Central memory CD4-positive, alpha-beta T cell (primary cell): ENCODE results near the gene RAD51B.

ENCODE experiments used
- DNase-seq: peaks from one replicate; pipeline ENCODE4 v3.0.0; 2022

Gene RAD51B

DNA sequence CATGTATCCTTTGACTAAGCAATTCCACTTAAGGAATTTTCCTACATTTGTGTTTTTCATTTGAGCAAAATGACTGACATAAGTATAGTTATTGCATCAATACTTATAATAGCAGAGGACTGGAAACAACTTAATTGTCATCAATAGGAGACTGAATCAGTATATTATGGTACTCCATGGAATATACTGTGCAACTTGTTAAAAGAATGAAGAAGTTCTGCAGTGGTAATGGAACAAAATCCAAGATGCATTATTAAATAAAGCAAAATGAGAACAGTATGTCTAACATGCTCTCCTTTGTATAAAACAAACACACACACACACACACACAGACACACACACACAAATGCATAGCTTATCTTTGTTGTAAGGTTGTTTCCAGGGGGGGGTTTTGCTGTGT is 303.1 kb downstream of the RAD51B start:
- no peak for DNase-seq

GRCh38 chr14:68124050-68124449 is 304.5 kb downstream of the RAD51B start:
- no peak for DNase-seq

DNA sequence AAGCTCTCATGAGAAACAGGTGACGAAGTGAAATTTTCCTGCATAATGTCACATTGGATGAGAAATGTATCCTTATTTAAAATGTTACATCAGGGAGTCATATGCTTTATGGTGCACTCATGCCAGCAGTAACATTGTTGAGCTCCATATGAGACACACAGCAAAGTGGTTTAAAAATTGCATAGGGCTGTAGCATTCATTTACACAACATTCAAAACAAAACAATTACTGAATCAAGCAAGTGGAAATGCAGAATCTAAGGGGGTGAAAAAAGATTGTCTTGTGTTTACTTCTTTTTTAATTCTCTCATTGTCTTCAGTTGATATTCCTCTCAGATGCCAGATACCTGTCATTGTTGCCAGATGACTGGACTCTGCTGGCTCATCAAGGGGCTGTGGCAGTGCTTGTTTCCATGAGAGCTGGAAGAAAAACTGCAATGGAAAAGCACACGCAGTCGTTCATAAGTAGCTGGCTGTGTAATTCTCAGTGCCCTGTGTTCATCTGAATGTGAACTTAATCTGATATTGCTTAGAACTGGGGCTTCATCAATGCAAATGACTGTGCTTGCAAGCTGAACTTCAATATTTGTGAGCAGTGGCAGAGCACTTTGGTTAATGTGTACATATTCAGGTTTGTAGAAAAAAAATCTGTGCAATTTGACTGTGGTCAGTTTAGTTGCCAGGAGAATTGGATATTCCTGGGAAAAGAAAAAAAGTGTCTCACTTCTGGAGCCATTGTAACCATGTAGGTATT is 305.6 kb downstream of the RAD51B start:
- no peak for DNase-seq

- DNase-seq = no peak
These were observed 307.6 kb downstream of the RAD51B start for GRCh38 chr14:68127166-68127565.

- no peak for DNase-seq
These were observed 312.3 kb downstream of the RAD51B start for GRCh38 chr14:68131907-68132306.

- DNase-seq = no peak
These were observed 313.1 kb downstream of the RAD51B start for GRCh38 chr14:68132563-68133121.

DNA sequence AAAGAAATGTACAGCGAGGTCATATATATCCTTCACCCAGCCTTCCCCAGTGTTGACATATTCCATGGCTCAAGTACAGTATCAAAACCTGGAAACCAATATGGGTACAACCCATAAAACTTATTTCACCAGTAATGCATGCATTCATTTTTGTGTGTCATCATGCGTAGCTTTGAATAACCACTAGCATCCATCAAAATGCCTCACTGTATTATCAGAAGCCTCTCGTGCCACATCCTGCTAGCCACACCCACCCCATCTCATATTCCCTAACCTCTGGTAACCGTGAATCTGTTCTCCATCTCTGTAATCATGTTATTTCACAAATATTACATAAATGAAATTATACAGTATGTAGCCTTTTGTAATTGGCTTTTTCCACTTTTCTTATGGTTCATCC is 314.3 kb downstream of the RAD51B start:
- no peak for DNase-seq

DNA sequence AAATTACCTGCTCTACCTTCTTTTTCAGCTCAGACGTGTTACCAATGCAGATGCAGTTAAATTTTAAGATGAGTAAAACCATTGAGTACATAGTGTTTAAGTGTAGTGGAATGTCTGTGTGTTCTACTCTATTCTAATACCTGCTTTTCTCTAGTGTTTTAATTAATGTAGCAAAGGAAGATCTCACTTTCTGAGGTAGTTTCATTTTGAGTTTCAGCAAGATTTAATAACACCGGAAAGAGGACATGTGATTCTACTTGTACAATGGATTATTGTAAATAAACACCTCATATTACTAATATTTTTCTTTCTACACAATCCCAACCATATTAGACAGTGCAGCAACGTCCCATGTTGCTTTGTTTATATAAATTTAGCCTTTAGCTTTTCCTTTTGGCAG is 315.4 kb downstream of the RAD51B start:
- no peak for DNase-seq

- DNase-seq = no peak
These were observed 316.0 kb downstream of the RAD51B start for GRCh38 chr14:68135566-68135965.

- DNase-seq = no peak
These were observed 318.4 kb downstream of the RAD51B start for GRCh38 chr14:68137704-68138619.

DNA sequence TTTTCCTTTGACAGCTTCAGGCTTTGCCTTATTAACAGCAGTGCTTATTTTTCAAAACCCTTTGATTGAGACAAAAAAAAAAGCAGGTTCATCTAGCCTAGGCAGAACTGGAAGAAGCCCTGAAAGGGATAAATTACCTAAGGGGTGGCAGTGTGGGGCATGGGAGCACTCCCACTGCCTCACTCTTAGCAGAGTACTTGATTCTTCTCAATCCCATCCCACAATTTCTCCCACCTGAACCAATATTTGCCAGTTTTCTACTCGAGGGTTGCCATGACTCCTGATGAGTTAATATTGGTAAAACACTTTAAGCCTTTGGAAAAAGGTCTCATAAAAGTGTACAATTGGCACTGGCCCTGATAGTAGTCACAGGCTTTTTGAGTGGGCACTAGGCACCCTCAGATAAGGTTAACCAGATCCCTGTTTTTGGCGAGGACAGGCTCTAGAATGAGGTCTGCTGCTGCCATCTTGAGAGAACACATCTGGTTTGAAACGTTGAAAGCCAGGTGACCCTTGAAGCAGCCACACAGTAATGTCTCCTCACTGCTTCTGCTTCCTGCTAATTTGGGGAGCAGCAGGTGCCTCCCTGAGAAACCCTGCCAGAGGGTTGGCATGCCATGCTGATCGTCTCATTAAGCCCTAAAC is 320.0 kb downstream of the RAD51B start:
- DNase-seq = no peak

DNA sequence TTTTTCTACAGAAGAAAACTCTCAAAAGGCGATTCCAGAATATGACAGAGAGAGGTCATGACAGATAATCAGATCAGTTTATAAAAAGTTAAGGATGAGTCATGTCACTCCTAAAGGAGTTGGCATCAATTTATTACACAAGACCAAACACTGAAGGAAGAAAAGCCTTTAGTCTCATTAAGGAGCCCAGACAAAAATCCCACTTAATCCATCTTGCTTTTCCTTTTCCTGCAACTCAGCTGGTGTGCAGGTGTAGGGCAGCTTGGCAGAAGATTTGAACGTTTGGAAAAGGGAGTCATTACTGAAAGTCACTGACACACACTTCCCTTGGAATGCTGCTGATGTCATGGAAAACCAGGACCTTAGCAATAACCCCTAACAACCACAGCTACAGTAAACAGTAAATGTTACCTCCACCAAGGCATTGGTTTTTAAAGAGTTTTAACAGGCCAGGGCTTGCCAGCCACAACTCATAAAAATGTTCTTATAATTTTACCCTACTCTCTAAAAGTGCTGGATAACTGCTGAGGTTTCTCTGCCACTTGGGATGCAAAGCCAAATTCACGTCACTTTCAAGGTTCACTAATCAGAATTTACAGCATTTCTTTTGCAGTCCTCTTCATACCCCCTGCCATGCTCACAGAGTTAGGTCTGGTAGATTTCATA is 320.6 kb downstream of the RAD51B start:
- no peak for DNase-seq

- no peak for DNase-seq
These were observed 321.2 kb downstream of the RAD51B start for GRCh38 chr14:68140806-68141205.

- DNase-seq = no peak
These were observed 321.9 kb downstream of the RAD51B start for GRCh38 chr14:68141281-68142088.

DNA sequence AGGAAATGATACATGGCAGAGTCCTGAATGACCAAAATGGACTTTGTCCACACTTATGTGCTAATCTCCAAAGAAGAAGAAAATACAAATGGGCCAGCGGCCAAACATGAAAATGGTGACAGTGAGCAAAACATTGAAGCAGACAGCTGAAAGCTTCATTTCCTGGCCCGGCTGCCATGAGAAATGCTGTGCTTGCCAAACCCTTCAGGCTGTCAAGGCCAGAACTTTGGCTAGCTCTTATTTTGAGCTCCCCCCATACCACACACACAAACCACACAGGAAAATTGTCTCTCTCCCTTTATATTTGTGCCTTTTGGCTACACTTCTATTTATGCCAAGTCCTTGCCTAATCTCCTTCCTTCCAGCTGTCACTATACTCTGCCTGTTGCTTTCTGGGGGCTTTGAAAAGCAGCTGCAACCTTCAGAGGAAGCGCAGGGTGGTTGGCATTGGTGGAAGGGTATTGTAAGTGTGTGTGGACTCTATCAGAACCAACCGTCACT is 323.8 kb downstream of the RAD51B start:
- no peak for DNase-seq

- DNase-seq = no peak
These were observed 324.6 kb downstream of the RAD51B start for GRCh38 chr14:68144051-68144681.

DNA sequence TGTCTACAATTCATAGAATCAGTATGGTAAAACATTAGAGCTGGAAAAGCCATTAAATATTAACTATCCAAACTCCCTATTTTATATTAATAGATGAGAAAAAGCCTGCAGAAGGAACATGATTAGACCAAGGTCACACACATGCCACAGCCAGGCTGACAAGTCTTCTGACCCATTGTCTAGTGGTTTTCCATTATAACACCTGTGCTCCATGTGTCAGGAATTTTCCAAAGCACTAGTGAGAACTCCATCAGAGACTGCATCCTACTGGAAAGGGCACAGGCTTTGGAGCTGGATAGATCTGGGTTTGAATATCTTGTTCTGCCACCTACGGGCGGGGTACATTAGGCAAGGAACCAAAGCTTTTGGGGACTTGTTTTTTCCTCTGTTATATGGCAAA is 325.5 kb downstream of the RAD51B start:
- DNase-seq = no peak

DNA sequence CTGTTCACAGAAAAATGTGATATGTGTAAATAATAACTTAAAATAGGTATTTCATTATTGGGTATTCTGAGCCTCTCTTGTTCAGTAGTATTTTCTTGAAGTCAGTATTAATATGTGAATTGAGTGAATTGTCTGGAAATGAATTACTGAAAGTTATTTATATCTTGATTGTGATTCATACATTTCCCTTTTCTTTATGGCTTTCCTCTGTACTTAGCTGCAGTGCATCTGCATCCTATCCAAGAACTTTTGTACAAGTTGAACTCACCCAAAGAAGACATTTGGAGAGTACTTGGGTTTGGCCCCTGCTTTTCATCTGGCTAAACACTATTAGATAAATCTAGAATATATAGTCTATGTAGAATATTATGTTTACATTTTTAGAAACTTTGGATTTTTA is 326.0 kb downstream of the RAD51B start:
- DNase-seq = no peak

- DNase-seq = no peak
These were observed 327.2 kb downstream of the RAD51B start for GRCh38 chr14:68146818-68147217.

DNA sequence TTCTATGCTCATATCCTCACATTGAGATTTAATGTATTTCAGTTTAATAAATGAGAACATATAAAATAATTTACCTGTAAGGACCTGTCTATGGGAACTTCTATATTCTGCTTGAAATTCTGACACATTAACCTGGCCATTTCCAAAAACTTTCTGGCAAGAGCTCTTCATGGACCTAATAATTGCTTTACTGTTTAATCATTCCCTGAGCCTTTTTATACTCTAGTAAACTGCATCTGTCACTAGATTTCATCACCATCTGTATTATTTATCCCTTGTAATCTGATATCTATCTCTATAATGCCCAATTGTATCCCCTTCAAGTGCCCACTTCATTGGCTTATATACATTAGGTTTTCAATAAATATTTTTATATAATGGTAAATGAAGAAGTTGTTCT is 327.7 kb downstream of the RAD51B start:
- DNase-seq = no peak

GRCh38 chr14:68148276-68148675 is 328.7 kb downstream of the RAD51B start:
- no peak for DNase-seq
